OCI-LY7 (cell line): Measurements from ENCODE around the gene NFIA. TPM values are rescaled to one million over a fixed set of nuclear protein-coding genes. Genes with fewer than 3 reads are reported as not detected.

ENCODE experiments used
- BruUV-seq: library from RNA; stranded (reverse); fragments of 400-500 nt; replicated peaks from 2 replicates; lab custom pipeline; 2021; lab: Mats Ljungman, UMichigan
- CTCF ChIA-PET: fragments of 300-600 bp; sonication (Branson Sonifier 250); formaldehyde crosslinking; loops from one replicate; lab custom pipeline; 2022; ENCODE audit warnings: antibody characterized with exemption; ENCODE audit not compliant: unreplicated experiment; lab: Charles Lee
- POLR2A ChIA-PET: fragments of 300-600 bp; sonication (Branson Sonifier 250); formaldehyde crosslinking; loops from one replicate; lab custom pipeline; 2022; ENCODE audit warnings: antibody characterized with exemption; lab: Charles Lee
- DNase-seq: peaks from one replicate; pipeline ENCODE4 v3.0.0-alpha.2; 2015; ENCODE audit warnings: low spot score
- H2AFZ ChIP-seq: fragments of 200-600 bp; sonication (generic), shearing (Covaris generic); 2 replicates; pipeline ENCODE4 v1.6.1; 2014; ENCODE audit warnings: mild to moderate bottlenecking, antibody characterized with exemption, low read length, moderate library complexity
- H3K27ac ChIP-seq: fragments of 200-600 bp; sonication (generic); 2 replicates; pipeline ENCODE4 v1.5.1; 2014; ENCODE audit warnings: mixed run types, low read depth, mild to moderate bottlenecking, moderate library complexity, low read length, inconsistent platforms; ENCODE audit not compliant: poor library complexity, severe bottlenecking
- H3K36me3 ChIP-seq: fragments of 200-600 bp; sonication (generic); 2 replicates; pipeline ENCODE4 v1.6.1; 2014; ENCODE audit warnings: mild to moderate bottlenecking, antibody characterized with exemption, low read length, moderate library complexity, mixed read lengths; ENCODE audit not compliant: insufficient read depth
- H3K4me1 ChIP-seq: fragments of 200-600 bp; sonication (generic); 2 replicates; pipeline ENCODE4 v1.5.1; 2014; ENCODE audit warnings: mild to moderate bottlenecking, low read length; ENCODE audit not compliant: insufficient read depth, poor library complexity, severe bottlenecking
- H3K4me2 ChIP-seq: fragments of 200-600 bp; sonication (generic); 2 replicates; pipeline ENCODE4 v1.6.1; 2014; ENCODE audit warnings: mild to moderate bottlenecking, low read length
- H3K4me3 ChIP-seq: fragments of 200-600 bp; sonication (generic); 2 replicates; pipeline ENCODE4 v1.5.1; 2014; ENCODE audit warnings: mild to moderate bottlenecking, low read depth, low read length; ENCODE audit not compliant: poor library complexity, severe bottlenecking
- H3K79me2 ChIP-seq: fragments of 200-600 bp; sonication (generic); 2 replicates; pipeline ENCODE4 v1.6.1; 2016; ENCODE audit warnings: low read depth, mild to moderate bottlenecking, low read length, moderate library complexity, mixed read lengths; ENCODE audit not compliant: insufficient read depth
- H3K9me2 ChIP-seq: fragments of 200-600 bp; sonication (generic); 2 replicates; pipeline ENCODE4 v1.6.1; 2016; ENCODE audit warnings: mild to moderate bottlenecking, low read length, mixed read lengths; ENCODE audit not compliant: insufficient read depth
- H3K9me3 ChIP-seq: fragments of 200-600 bp; sonication (generic); 2 replicates; pipeline ENCODE4 v1.6.1; 2014; ENCODE audit warnings: mild to moderate bottlenecking, mixed run types, low read length, mixed read lengths
- H4K20me1 ChIP-seq: fragments of 200-600 bp; sonication (generic); 2 replicates; pipeline ENCODE4 v1.6.1; 2014; ENCODE audit warnings: mild to moderate bottlenecking, antibody characterized with exemption, low read length, moderate library complexity, mixed read lengths; ENCODE audit not compliant: insufficient read depth
- EZH2phosphoT487 ChIP-seq: fragments of 200-600 bp; sonication (generic); IDR thresholded peaks from 2 replicates; pipeline ENCODE4 v1.6.1; 2018; ENCODE audit warnings: low read depth, borderline replicate concordance, mild to moderate bottlenecking, mixed run types, antibody characterized with exemption, low read length, moderate library complexity, mixed read lengths
- intact Hi-C: fragments of 100-400 bp; cut with micrococcal nuclease; formaldehyde crosslinking; loops from one replicate; pipeline ENCODE4 v1.10.0; 2022; ENCODE audit not compliant: unreplicated experiment
- total RNA-seq, 2 experiments: library from RNA; depleted of rRNA in 1 of 2; stranded (reverse); fragments of >200 nt in 1 of 2; shearing (Covaris generic) in 1 of 2; gene quantifications; 2 replicates each; pipeline ENCODE4 v1.2.3, GENCODE V29; 2014 to 2022
- TF ChIP-seq, protein P1 (sequence below): fragments of 200-600 bp; sonication (generic); conservative IDR thresholded peaks from 2 replicates; pipeline ENCODE4 v1.5.1; 2014; ENCODE audit warnings: mild to moderate bottlenecking, antibody characterized with exemption, low read length, moderate library complexity, mixed read lengths

NFIA gene
- total RNA-seq, 2 experiments from 2014 or later: 2.8 to 18.8 TPM

GRCh38 chr1:61353797-61354406 lies 271.5 kb downstream of the NFIA start:
- H2AFZ ChIP-seq: no peak overlapping the region
- H3K9me2 ChIP-seq: no peaks in the 10 kb centered on the region
- no peak overlapping the region for H3K27ac ChIP-seq
- H4K20me1 ChIP-seq: no peaks in the 10 kb centered on the region
- H3K9me3 ChIP-seq: no peaks in the 10 kb centered on the region
- no TSS peak for BruUV-seq
- no peak overlapping the region for H3K4me3 ChIP-seq
- TF ChIP-seq EZH2phosphoT487: no peak
- TF ChIP-seq, protein P1, sequence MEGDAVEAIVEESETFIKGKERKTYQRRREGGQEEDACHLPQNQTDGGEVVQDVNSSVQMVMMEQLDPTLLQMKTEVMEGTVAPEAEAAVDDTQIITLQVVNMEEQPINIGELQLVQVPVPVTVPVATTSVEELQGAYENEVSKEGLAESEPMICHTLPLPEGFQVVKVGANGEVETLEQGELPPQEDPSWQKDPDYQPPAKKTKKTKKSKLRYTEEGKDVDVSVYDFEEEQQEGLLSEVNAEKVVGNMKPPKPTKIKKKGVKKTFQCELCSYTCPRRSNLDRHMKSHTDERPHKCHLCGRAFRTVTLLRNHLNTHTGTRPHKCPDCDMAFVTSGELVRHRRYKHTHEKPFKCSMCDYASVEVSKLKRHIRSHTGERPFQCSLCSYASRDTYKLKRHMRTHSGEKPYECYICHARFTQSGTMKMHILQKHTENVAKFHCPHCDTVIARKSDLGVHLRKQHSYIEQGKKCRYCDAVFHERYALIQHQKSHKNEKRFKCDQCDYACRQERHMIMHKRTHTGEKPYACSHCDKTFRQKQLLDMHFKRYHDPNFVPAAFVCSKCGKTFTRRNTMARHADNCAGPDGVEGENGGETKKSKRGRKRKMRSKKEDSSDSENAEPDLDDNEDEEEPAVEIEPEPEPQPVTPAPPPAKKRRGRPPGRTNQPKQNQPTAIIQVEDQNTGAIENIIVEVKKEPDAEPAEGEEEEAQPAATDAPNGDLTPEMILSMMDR: no peak
- no peaks in the 10 kb centered on the region for H3K4me1 ChIP-seq
- no peak overlapping the region for H3K4me2 ChIP-seq
- CTCF ChIA-PET: interaction anchor here (0.8 kb wide), 1 partner anchor 304 kb away, joined by 3 read pairs; no protein-coding TSS in a partner anchor
- POLR2A ChIA-PET: interaction anchor here (0.6 to 1.1 kb wide), 3 partner anchors 11 to 48 kb away, joined by 3 read pairs; no protein-coding TSS in a partner anchor
- intact Hi-C loops: no loop called here
- H3K36me3 ChIP-seq: no peaks in the 10 kb centered on the region
- H3K79me2 ChIP-seq: no peaks in the 10 kb centered on the region
- DNase-seq: no peak

DNA sequence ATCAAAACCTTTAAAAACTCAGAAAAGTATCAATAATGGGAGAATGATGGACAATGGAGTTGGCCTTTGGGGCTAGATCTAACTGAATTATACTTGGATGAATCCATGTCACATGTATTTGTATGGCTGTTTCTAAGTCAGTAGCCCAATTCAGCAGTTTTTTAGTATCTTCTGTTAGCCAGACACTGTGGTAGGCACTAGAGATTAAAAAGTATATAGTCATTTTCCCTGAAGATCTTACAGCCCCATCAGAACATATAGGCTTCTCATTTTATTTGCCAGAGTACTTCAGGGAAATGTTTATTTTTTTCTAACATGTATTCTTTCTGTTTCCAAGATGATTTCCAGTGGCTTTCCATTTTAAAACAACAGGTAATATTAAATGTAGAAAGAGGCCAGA lies 273.7 kb downstream of the NFIA start:
- POLR2A ChIA-PET: no interaction called here
- BruUV-seq: no TSS peak
- DNase-seq: no peak

More for the DNA sequence above, 273.7 kb downstream of the NFIA start:
- Histone ChIP-seq H3K9me3 (no peaks in the 10 kb centered on the region), H3K79me2 (no peaks in the 10 kb centered on the region), H4K20me1 (no peaks in the 10 kb centered on the region), H3K9me2 (no peaks in the 10 kb centered on the region), H3K36me3 (no peaks in the 10 kb centered on the region), H3K4me2 (no peak overlapping the region), H3K27ac (no peak overlapping the region), H3K4me3 (no peak overlapping the region), H2AFZ (no peak overlapping the region), H3K4me1 (no peaks in the 10 kb centered on the region)
- intact Hi-C loops: no loop called here
- CTCF ChIA-PET: interaction anchor here (1.2 kb wide), 1 partner anchor 11 kb away, joined by 3 read pairs; no protein-coding TSS in a partner anchor
- TF ChIP-seq, protein P1: no peak
- TF ChIP-seq EZH2phosphoT487: no peak
